SK-N-MC (cell line): Measurements from ENCODE around the gene MARVELD3.

ENCODE experiments used
- EZH2 ChIP-seq: fragments of 200-600 bp; sonication (generic); IDR thresholded peaks from one replicate; pipeline ENCODE4 v1.6.1; 2017; ENCODE audit warnings: antibody characterized with exemption
- POLR2AphosphoS5 ChIP-seq: IDR thresholded peaks from 2 replicates; pipeline ENCODE4 v1.6.1; 2012; ENCODE audit warnings: mild to moderate bottlenecking, low read depth, low read length, borderline replicate concordance

- no peak for TF ChIP-seq POLR2AphosphoS5
- no peak for TF ChIP-seq EZH2
Measured at GRCh38 chr16:71585318-71585703, 40.7 kb upstream of the MARVELD3 start.
